ENCODE measurements around the gene PRPSAP1. TPM values are rescaled to one million over a fixed set of nuclear protein-coding genes. Genes with fewer than 3 reads are reported as not detected.
A peak's percentile ranks its signal among the peaks of the same experiment; 100 is the strongest.
"Not testable (repeated sequence)": the region's sequence is repeated elsewhere in the genome, so short reads cannot be mapped to it uniquely, and the experiment has no call there.

PRPSAP1 gene
- total RNA-seq, 2 experiments from 2014 or later = 59.9 to 66.7 TPM

DNA sequence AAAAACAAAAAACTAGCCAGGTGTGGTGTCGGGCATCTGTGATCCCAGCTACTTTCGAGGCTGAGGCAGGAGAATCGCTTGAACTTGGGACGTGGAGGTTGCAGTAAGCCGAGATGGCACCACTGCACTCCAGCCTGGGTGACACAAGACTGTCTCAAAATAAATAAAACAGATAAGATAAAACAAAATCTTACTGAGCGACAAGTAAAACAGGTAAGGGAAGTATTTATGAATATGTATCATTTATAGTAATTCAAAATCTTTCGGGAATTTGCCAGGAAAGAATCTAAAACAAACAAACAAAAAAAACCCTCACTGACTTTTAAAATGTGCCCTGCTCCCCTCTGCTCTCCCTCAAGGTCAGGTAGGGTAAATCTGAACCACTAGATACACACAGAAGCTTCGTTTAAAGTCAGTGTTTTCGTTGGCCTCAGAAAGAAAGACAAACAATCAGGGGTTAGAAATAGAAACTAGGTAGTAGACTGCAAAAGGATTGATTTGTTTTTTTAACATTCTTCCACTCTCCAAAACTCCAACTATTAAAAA is 2.1 kb downstream of the PRPSAP1 start:
- ChIA-PET POLR2A (interaction anchor here (0.6 to 4.9 kb wide), 2 partner anchors 11 to 33 kb away, joined by 3 to 87 read pairs; partner anchors contain the start of gene SPHK1), CTCF (interaction anchor here (0.6 to 5.8 kb wide), 5 partner anchors 20 to 264 kb away, joined by 3 to 48 read pairs (median 7); partner anchors contain the start of gene SPHK1)
- H3K4me1 Mint-ChIP-seq = peaks cover 25% of the 10 kb centered on the region

DNA sequence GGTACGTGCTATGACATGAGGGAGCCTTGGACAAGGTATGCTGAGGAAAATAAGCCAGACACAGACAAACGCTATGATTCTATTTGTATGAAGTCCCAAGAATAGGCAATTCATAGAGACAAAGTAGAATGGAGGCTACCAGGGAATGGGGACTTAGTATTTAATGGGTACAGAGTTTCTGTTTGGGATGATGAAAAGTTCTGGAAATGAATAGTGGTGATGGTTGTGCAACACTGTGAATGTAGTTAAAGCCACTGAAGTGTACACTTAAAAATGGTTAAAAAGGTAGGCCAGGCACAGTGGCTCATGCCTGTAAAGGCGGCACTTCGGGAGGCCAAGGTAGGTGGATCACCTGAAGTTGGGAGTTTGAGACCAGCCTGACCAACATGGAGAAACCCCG is 3.3 kb downstream of the PRPSAP1 start:
- peaks cover 25% of the 10 kb centered on the region for H3K4me1 Mint-ChIP-seq
- ChIA-PET CTCF (interaction anchor here (5.4 kb wide), 1 partner anchor 47 kb away, joined by 38 read pairs; no protein-coding TSS in a partner anchor), POLR2A (no interaction called here)
- no peaks in the 10 kb centered on the region for H3K9me3 Mint-ChIP-seq
- no peak overlapping the region for H3K4me3 Mint-ChIP-seq
- H3K27ac Mint-ChIP-seq = no peak overlapping the region
- H3K36me3 Mint-ChIP-seq (ENCODE audit: low read depth) = peaks cover 22% of the 10 kb centered on the region
- no peaks in the 10 kb centered on the region for H3K27me3 Mint-ChIP-seq
- DNase-seq = no peak

More for the DNA sequence above, 2.1 kb downstream of the PRPSAP1 start:
- no peaks in the 10 kb centered on the region for H3K9me3 Mint-ChIP-seq
- peaks cover 13% of the 10 kb centered on the region for H3K36me3 Mint-ChIP-seq (ENCODE audit: low read depth)
- H3K27ac Mint-ChIP-seq = no peak overlapping the region
- DNase-seq = no peak
- H3K27me3 Mint-ChIP-seq = no peaks in the 10 kb centered on the region
- H3K4me3 Mint-ChIP-seq = peak overlapping the region; percentile 2

DNA sequence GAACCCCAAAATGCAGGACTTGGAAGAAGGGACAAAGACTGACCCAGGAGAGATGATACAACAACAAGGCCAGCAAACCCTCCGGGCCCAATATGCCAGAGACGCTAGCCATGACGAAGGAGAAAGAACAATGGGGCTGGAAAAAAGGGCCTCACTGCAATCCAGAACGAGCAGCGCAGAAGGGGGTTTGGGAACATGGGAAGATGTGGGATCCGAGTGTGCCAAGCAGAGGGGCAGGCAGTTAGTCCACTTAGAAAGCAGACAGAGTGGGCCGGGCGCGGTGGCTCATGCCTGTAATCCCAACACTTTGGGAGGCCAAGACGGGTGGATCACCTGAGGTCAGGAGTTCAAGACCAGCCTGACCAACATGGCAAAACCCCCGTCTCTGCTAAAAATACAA is 6.8 kb downstream of the PRPSAP1 start:
- peaks cover 29% of the 10 kb centered on the region for H3K36me3 Mint-ChIP-seq (ENCODE audit: low read depth)
- DNase-seq, POLR2A ChIA-PET, H3K4me3 Mint-ChIP-seq, H3K27ac Mint-ChIP-seq, H3K27me3 Mint-ChIP-seq, CTCF ChIA-PET, H3K4me1 Mint-ChIP-seq, H3K9me3 Mint-ChIP-seq: not testable (repeated sequence)

DNA sequence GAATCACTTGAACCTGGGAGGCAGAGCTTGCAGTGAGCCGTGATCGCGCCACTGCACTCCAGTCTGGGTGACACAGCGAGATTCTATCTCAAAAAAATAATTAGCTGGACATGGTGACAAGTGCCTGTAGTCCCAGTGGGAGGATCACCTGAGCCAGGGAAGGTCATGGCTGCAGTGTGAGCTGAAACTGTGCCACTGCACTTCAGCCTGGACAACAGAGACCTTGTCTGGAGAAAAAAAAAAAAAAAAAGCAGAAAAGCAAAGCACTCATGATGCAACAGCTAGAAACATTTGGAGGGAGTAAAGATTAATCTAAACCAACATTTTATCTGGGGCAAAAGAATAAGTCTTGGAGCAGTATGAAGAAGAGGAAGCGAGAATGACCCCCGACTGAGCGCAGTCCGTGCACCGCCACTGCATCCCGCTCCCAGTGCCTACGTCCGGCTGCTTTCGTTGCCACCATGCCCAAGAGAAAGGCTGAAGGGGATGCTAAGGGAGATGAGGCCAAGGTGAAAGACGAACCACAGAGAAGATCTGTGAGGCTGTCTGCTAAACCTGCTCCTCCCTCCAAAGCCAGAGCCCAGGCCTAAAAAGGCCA is 8.2 kb downstream of the PRPSAP1 start:
- no peak overlapping the region for H3K4me3 Mint-ChIP-seq
- H3K9me3 Mint-ChIP-seq = no peaks in the 10 kb centered on the region
- no peak overlapping the region for H3K27ac Mint-ChIP-seq
- no peaks in the 10 kb centered on the region for H3K27me3 Mint-ChIP-seq
- CTCF ChIA-PET = interaction anchor here (0.6 to 1.0 kb wide), 2 partner anchors 13 to 560 kb away, joined by 3 to 5 read pairs; no protein-coding TSS in a partner anchor
- H3K36me3 Mint-ChIP-seq (ENCODE audit: low read depth) = peaks cover 37% of the 10 kb centered on the region
- no peak for DNase-seq
- POLR2A ChIA-PET = interaction anchor here (1.6 kb wide), 1 partner anchor 8 kb away, joined by 5 read pairs; the partner anchor contains the start of gene PRPSAP1
- no peaks in the 10 kb centered on the region for H3K4me1 Mint-ChIP-seq

DNA sequence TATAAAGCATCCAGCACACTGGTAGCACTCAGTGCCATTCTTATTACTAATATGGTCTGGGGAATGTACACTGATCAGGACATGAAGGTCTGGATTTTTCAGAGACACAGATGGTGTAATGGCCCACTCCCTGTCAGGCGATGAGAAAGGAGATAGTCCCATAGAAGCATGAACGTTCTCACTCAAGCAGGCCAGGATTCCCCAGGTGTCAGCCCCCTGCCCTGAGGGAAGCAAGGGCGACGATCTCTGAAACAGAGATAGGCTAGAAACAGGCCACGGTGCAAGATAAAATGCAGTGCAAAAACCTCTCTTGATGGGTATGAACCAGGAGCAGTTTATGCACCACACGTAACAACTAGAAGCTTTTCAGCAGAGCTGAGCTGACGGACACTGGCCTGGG is 10.6 kb downstream of the PRPSAP1 start:
- H3K27me3 Mint-ChIP-seq = no peaks in the 10 kb centered on the region
- no peaks in the 10 kb centered on the region for H3K4me1 Mint-ChIP-seq
- H3K9me3 Mint-ChIP-seq = no peaks in the 10 kb centered on the region
- H3K36me3 Mint-ChIP-seq (ENCODE audit: low read depth) = peaks cover 41% of the 10 kb centered on the region
- ChIA-PET CTCF (no interaction called here), POLR2A (no interaction called here)
- no peak for DNase-seq
- H3K27ac Mint-ChIP-seq = no peak overlapping the region
- H3K4me3 Mint-ChIP-seq = no peak overlapping the region

DNA sequence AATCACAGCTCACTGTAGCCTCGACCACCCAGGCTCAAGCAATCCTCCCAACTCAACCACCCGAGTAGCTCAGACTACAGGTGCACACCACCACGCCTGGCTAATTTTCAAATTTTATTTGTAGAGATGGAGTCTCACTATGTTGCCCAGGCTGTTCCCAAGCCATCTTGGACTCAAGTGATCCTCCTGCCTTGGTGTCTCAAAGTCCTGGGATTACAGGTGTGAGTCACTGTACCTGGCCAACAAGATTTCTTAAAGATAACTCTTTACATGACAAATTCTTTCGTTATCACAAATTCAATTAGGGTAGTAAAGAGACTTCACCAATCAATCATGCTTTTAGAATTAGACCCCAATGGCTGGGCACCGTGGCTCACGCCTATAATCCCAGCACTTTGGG is 12.4 kb downstream of the PRPSAP1 start:
- H3K27ac Mint-ChIP-seq = no peak overlapping the region
- no peak overlapping the region for H3K4me3 Mint-ChIP-seq
- ChIA-PET POLR2A (no interaction called here), CTCF (interaction anchor here (1.2 kb wide), 1 partner anchor 56 kb away, joined by 4 read pairs; no protein-coding TSS in a partner anchor)
- H3K27me3 Mint-ChIP-seq = no peaks in the 10 kb centered on the region
- peaks cover 5% of the 10 kb centered on the region for H3K4me1 Mint-ChIP-seq
- H3K36me3 Mint-ChIP-seq (ENCODE audit: low read depth) = peaks cover 32% of the 10 kb centered on the region
- no peak for DNase-seq
- no peaks in the 10 kb centered on the region for H3K9me3 Mint-ChIP-seq

DNA sequence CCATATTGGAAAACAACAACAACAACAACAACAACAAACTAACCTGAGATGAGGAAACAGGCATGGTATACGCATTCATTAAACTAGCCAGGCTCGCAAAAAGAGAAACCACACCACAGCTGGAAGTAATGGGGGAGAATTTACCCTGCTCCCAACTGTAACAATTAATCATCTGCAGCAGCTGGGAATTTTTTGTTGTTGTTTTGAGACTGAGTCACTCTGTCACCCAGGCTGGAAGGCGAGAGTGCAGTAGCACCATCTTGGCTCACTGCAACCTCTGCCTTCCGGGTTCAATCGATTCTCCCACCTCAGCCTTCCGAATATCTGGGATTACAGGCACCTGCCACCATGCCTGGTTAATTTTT is 16.3 kb downstream of the PRPSAP1 start:
- no peak overlapping the region for H3K27ac Mint-ChIP-seq
- ChIA-PET POLR2A (interaction anchor here (1.1 kb wide), 1 partner anchor 22 kb away, joined by 3 read pairs; no protein-coding TSS in a partner anchor), CTCF (interaction anchor here (0.6 to 2.3 kb wide), 5 partner anchors 17 to 61 kb away, joined by 3 to 14 read pairs (median 4); partner anchors contain the start of gene PRPSAP1)
- H3K4me1 Mint-ChIP-seq = peaks cover 5% of the 10 kb centered on the region
- no peaks in the 10 kb centered on the region for H3K27me3 Mint-ChIP-seq
- no peak overlapping the region for H3K4me3 Mint-ChIP-seq
- no peak for DNase-seq
- peaks cover 29% of the 10 kb centered on the region for H3K36me3 Mint-ChIP-seq (ENCODE audit: low read depth)
- H3K9me3 Mint-ChIP-seq = no peaks in the 10 kb centered on the region

DNA sequence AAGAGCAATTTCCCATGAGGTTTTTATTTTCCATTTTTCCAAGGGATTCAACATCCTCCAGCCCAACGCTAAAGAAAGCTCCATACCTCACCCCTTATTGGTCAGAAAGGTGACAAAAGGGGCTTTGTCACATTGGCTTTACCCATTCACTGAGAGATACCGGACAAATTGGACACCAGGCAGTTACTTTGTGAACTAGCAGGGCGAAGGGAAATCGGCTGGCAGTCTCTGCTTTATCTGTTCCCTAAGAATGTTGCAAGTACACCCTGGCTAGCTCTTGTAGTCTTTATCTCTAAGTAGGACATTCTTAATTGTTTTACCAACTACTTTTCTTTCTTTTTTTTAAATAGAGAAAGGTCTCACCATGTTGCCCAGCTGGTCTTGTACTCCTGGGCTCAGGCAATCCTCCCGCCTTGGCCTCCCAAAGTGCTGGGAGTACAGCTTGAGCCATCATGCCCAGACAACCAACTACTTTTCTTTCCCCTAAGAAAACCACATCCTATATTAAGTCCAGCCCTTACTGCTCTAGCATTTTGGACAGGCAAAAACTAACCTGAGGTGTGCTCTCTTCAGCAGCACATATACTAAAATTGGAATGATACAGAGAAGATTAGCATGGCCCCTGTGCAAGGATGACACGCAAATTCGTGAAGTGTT is 16.8 kb downstream of the PRPSAP1 start:
- Mint-ChIP-seq H3K36me3 (ENCODE audit: low read depth) (peaks cover 27% of the 10 kb centered on the region), H3K9me3 (no peaks in the 10 kb centered on the region), H3K4me1 (peaks cover 5% of the 10 kb centered on the region), H3K4me3 (no peak overlapping the region), H3K27me3 (no peaks in the 10 kb centered on the region), H3K27ac (no peak overlapping the region)
- no peak for DNase-seq
- POLR2A ChIA-PET = interaction anchor here (1.1 kb wide), 1 partner anchor 21 kb away, joined by 3 read pairs; no protein-coding TSS in a partner anchor
- CTCF ChIA-PET = interaction anchor here (0.6 to 2.3 kb wide), 5 partner anchors 12 to 61 kb away, joined by 3 to 14 read pairs (median 4); partner anchors contain the start of gene PRPSAP1

DNA sequence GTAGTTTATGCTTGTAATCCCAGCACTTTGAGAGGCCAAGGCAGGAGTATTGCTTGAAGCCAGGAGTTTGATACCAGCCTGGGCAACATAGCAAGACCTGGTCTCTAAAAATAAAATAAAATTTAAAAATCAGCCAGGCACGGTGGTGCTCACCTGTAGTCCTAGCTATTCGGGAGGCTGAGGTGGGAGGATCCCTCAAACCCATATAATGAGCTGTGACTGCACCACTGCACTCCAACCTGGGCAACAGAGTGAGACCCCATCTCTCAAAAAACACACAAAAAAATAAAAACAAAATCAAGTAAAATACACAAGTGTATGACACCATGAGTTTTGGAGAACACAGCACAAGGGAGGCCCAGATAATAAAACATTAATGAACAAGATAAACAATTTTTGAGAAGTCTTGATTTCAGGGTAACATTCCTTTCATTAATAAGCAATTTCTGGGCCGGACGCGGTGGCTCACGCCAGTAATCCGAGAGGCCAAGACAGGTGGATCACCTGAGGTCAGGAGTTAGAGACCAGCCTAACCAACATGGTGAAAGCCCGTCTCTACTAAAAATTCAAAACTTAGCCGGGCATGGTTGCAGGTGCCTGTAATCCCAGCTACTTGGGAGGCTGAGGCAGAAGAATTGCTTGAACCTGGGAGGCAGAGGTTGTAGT is 17.9 kb downstream of the PRPSAP1 start:
- ChIA-PET CTCF (interaction anchor here (2.3 kb wide), 1 partner anchor 62 kb away, joined by 14 read pairs; no protein-coding TSS in a partner anchor), POLR2A (interaction anchor here (0.5 kb wide), 1 partner anchor 14 kb away, joined by 3 read pairs; no protein-coding TSS in a partner anchor)
- peaks cover 23% of the 10 kb centered on the region for H3K36me3 Mint-ChIP-seq (ENCODE audit: low read depth)
- H3K9me3 Mint-ChIP-seq = no peaks in the 10 kb centered on the region
- no peak overlapping the region for H3K27ac Mint-ChIP-seq
- peaks cover 5% of the 10 kb centered on the region for H3K4me1 Mint-ChIP-seq
- H3K4me3 Mint-ChIP-seq = no peak overlapping the region
- no peak for DNase-seq
- no peaks in the 10 kb centered on the region for H3K27me3 Mint-ChIP-seq

DNA sequence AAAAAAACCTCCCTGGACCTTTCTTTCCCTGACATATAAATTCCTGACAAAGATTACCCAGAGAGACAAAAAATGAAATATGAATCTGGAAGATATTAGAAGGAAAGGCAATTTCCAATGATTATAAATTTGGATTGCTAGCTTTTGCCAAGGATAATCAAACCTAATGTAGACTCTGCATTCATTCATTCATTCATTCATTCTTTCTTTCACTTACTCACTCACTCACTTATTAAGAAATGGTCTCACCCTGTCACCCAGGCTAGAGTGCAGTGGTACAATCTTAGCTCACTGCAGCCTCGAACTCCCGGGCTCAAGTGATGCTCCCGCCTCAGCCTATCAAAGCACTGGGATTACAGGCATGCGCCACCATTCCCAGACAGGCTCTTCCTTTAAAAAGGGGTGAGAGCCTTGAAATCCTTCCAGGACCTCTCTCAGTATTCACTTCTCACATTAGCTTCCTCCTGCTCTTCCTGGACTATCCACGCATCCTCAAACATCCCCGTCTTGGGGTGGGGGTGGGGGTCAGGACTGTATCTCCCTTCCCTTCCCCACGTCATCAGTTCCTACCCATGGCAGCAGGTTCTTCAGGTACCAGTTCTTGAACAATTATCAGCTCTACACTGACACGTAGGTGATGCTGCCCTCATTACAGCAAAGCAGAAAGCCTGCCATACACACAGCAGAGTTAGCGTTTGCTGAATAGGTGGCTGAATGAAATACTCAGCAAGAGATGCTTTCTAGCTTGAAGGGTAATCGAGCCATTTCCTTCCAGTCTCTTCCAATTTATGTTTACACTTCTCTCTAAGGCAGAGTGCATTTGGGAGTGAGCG is 19.8 kb downstream of the PRPSAP1 start:
- peaks cover 21% of the 10 kb centered on the region for H3K36me3 Mint-ChIP-seq (ENCODE audit: low read depth)
- ChIA-PET POLR2A (interaction anchor here (1.0 kb wide), 1 partner anchor 20 kb away, joined by 3 read pairs; the partner anchor contains the start of gene PRPSAP1), CTCF (interaction anchor here (2.3 kb wide), 1 partner anchor 35 kb away, joined by 7 read pairs; no protein-coding TSS in a partner anchor)
- DNase-seq = no peak
- no peaks in the 10 kb centered on the region for H3K27me3 Mint-ChIP-seq
- H3K4me1 Mint-ChIP-seq = peaks cover 5% of the 10 kb centered on the region
- no peaks in the 10 kb centered on the region for H3K9me3 Mint-ChIP-seq
- H3K27ac Mint-ChIP-seq = no peak overlapping the region
- H3K4me3 Mint-ChIP-seq = no peak overlapping the region

DNA sequence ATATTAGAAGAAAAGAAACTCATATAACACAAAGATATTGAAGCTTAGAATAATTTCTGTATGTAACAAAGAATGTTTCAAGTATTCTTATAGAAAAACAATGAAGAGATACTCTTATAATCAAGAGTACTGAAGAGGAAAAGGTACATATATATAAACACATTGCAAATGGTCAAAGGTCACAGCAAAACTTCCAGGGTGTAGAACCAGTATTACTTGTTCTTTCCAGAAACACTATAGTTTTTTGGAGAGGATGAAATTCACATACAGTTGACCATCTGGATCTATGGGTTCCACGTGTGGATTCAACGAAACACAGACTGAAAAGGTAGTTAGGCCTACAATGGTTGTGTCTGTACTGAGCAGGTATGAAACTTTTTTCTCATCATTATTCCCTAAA is 22.6 kb downstream of the PRPSAP1 start:
- ChIA-PET POLR2A (no interaction called here), CTCF (interaction anchor here (0.9 to 1.4 kb wide), 2 partner anchors 54 to 67 kb away, joined by 3 to 6 read pairs; partner anchors contain the start of gene SPHK1)
- no peak overlapping the region for H3K27ac Mint-ChIP-seq
- no peak for DNase-seq
- H3K4me3 Mint-ChIP-seq = no peak overlapping the region
- H3K27me3 Mint-ChIP-seq = no peaks in the 10 kb centered on the region
- no peaks in the 10 kb centered on the region for H3K9me3 Mint-ChIP-seq
- H3K4me1 Mint-ChIP-seq = no peaks in the 10 kb centered on the region
- peaks cover 32% of the 10 kb centered on the region for H3K36me3 Mint-ChIP-seq (ENCODE audit: low read depth)

DNA sequence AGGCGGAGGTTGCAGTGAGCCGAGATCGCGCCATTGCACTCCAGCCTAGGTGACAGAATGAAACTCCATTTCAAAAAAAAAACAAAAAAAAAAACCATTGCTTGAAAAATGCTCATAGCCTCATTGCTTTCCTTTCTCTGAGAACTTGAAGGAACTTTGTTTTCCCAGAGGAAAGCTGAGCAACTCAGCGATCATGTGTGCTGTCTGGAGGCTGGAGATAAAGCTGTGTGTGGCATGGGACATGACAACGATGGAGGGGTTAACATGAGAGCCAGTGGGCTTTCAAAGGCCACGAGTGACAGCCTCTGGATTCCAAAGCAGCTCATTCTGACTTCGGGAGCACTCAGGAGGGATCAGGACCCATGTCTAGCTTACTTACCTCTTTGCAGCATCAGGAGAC is 24.1 kb downstream of the PRPSAP1 start:
- Mint-ChIP-seq H3K36me3 (ENCODE audit: low read depth) (peaks cover 35% of the 10 kb centered on the region), H3K27me3 (no peaks in the 10 kb centered on the region), H3K9me3 (no peaks in the 10 kb centered on the region), H3K27ac (no peak overlapping the region), H3K4me1 (no peaks in the 10 kb centered on the region), H3K4me3 (no peak overlapping the region)
- CTCF ChIA-PET = interaction anchor here (1.2 kb wide), 1 partner anchor 68 kb away, joined by 4 read pairs; no protein-coding TSS in a partner anchor
- DNase-seq = no peak
- POLR2A ChIA-PET = no interaction called here
